ENCODE results near the gene VWA3A. TPM values are rescaled to one million over a fixed set of nuclear protein-coding genes. Genes with fewer than 3 reads are reported as not detected.

VWA3A gene
- total RNA-seq, 1 experiment from 2014 or later: not detected

DNA sequence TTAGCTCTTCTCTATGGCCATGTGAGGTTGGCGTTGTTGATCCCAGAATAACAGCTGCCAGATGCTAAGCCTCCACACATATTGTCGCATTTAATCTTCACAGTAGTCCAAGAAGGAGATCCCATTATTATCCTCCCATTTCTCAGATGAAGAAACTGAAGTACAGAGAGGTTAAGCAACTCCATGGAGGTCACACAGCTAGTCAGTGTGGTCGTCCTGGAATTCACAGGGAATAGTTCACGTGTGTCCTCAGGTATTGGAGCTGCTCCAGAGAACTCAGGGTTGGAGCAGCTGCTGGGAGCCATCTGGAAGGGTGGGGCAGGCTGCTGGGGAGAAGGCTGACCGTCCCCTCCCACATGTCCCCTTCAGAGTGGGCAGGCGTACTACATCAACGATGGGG is 89.5 kb downstream of the VWA3A start:
- Histone ChIP-seq H3K9me3 (ENCODE audit: control insufficient read depth, insufficient read depth, low read depth, low read length) (no peaks in the 10 kb centered on the region), H3K4me3 (ENCODE audit: low read depth in 2 of 2, low read length in 2 of 2) (no peak overlapping the region), H3K4me1 (ENCODE audit: control insufficient read depth, insufficient read depth, low read length) (no peaks in the 10 kb centered on the region), H3K27ac (ENCODE audit: low read length) (no peak overlapping the region), H3K36me3 (ENCODE audit: control insufficient read depth, insufficient read depth, low read length) (no peaks in the 10 kb centered on the region), H3K27me3 (ENCODE audit: control insufficient read depth, insufficient read depth, low read length) (0 out of 2 replicates have a peak, but pooled peaks cover 2% of the 10 kb centered on the region)
- intact Hi-C loops (cut with micrococcal nuclease; ENCODE audit: unreplicated experiment) (no loop called here), in situ Hi-C loops (cut with HindIII; ENCODE audit: low pct_unique_long_range_greater_than_20kb, low sequenced_read_pairs) (loop anchor here (25.0 kb wide), 1 partner anchor 95 kb away; the partner anchor contains the start of gene VWA3A)
- ChIA-PET CTCF (interaction anchor here (0.5 to 1.6 kb wide), 3 partner anchors 24 to 104 kb away, joined by 3 to 15 read pairs (median 3); no protein-coding TSS in a partner anchor), POLR2A (no interaction called here)
- no TSS peak for BruUV-seq (replicated peaks)
- ATAC-seq (no peak), DNase-seq (ENCODE audit: low read depth, low spot score) (no peak)
- TF ChIP-seq, protein P1, sequence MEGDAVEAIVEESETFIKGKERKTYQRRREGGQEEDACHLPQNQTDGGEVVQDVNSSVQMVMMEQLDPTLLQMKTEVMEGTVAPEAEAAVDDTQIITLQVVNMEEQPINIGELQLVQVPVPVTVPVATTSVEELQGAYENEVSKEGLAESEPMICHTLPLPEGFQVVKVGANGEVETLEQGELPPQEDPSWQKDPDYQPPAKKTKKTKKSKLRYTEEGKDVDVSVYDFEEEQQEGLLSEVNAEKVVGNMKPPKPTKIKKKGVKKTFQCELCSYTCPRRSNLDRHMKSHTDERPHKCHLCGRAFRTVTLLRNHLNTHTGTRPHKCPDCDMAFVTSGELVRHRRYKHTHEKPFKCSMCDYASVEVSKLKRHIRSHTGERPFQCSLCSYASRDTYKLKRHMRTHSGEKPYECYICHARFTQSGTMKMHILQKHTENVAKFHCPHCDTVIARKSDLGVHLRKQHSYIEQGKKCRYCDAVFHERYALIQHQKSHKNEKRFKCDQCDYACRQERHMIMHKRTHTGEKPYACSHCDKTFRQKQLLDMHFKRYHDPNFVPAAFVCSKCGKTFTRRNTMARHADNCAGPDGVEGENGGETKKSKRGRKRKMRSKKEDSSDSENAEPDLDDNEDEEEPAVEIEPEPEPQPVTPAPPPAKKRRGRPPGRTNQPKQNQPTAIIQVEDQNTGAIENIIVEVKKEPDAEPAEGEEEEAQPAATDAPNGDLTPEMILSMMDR (IDR thresholded peaks at IDR 0.05): no peak
- no peak for TF ChIP-seq SIN3A (IDR thresholded peaks at IDR 0.05; ENCODE audit: borderline replicate concordance, insufficient read depth, low read depth, low read length)
- TF ChIP-seq TCF7L2 (IDR thresholded peaks at IDR 0.05; ENCODE audit: low read depth, low read length): no peak
- no peak for TF ChIP-seq POLR2AphosphoS5 (IDR thresholded peaks at IDR 0.05; ENCODE audit: low read depth, low read length)
- TF ChIP-seq, protein P2, sequence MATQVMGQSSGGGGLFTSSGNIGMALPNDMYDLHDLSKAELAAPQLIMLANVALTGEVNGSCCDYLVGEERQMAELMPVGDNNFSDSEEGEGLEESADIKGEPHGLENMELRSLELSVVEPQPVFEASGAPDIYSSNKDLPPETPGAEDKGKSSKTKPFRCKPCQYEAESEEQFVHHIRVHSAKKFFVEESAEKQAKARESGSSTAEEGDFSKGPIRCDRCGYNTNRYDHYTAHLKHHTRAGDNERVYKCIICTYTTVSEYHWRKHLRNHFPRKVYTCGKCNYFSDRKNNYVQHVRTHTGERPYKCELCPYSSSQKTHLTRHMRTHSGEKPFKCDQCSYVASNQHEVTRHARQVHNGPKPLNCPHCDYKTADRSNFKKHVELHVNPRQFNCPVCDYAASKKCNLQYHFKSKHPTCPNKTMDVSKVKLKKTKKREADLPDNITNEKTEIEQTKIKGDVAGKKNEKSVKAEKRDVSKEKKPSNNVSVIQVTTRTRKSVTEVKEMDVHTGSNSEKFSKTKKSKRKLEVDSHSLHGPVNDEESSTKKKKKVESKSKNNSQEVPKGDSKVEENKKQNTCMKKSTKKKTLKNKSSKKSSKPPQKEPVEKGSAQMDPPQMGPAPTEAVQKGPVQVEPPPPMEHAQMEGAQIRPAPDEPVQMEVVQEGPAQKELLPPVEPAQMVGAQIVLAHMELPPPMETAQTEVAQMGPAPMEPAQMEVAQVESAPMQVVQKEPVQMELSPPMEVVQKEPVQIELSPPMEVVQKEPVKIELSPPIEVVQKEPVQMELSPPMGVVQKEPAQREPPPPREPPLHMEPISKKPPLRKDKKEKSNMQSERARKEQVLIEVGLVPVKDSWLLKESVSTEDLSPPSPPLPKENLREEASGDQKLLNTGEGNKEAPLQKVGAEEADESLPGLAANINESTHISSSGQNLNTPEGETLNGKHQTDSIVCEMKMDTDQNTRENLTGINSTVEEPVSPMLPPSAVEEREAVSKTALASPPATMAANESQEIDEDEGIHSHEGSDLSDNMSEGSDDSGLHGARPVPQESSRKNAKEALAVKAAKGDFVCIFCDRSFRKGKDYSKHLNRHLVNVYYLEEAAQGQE (IDR thresholded peaks at IDR 0.05; ENCODE audit: insufficient read depth in 1 of 2, low read depth in 2 of 2, low read length in 1 of 2): no peak

DNA sequence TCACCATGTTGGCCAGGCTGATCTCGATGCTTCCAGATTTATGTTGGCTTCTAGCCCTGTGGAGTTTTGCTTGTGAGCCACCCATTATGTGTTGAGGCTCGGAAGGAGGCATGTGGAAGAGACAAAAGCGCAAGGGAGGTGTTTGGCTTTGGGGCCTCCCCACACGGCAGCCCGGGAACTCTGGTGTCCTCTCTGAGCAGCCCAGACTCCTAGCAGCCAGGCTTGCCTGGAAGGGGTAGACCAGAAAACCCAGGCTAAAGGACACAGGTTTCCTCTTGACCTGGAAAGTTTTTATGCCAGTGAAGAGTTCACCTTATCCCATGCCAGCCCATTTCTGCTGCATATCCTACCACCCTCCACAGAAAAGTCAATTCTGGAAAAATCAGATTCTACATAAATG is 91.0 kb downstream of the VWA3A start:
- H3K4me1 ChIP-seq (ENCODE audit: control insufficient read depth, insufficient read depth, low read length): no peaks in the 10 kb centered on the region
- no peaks in the 10 kb centered on the region for H3K9me3 ChIP-seq (ENCODE audit: control insufficient read depth, insufficient read depth, low read depth, low read length)
- H3K27ac ChIP-seq (ENCODE audit: low read length): no peak overlapping the region
- BruUV-seq (replicated peaks): no TSS peak
- intact Hi-C loops (cut with micrococcal nuclease; ENCODE audit: unreplicated experiment): no loop called here
- H3K27me3 ChIP-seq (ENCODE audit: control insufficient read depth, insufficient read depth, low read length): 0 out of 2 replicates have a peak, but pooled peaks cover 2% of the 10 kb centered on the region
- no peak for DNase-seq (ENCODE audit: low read depth, low spot score)
- in situ Hi-C loops (cut with HindIII; ENCODE audit: low pct_unique_long_range_greater_than_20kb, low sequenced_read_pairs): loop anchor here (25.0 kb wide), 1 partner anchor 96 kb away; the partner anchor contains the start of gene VWA3A
- H3K36me3 ChIP-seq (ENCODE audit: control insufficient read depth, insufficient read depth, low read length): no peaks in the 10 kb centered on the region
- no peak overlapping the region for H3K4me3 ChIP-seq (ENCODE audit: low read depth in 2 of 2, low read length in 2 of 2)
- CTCF ChIA-PET: interaction anchor here (1.6 kb wide), 1 partner anchor 84 kb away, joined by 15 read pairs; no protein-coding TSS in a partner anchor
- no peak for ATAC-seq
- POLR2A ChIA-PET: no interaction called here
- TF ChIP-seq, protein P1 (IDR thresholded peaks at IDR 0.05): no peak
- TF ChIP-seq TCF7L2 (IDR thresholded peaks at IDR 0.05; ENCODE audit: low read depth, low read length) (no peak), SIN3A (IDR thresholded peaks at IDR 0.05; ENCODE audit: borderline replicate concordance, insufficient read depth, low read depth, low read length) (no peak), POLR2AphosphoS5 (IDR thresholded peaks at IDR 0.05; ENCODE audit: low read depth, low read length) (no peak)
- TF ChIP-seq, protein P2 (IDR thresholded peaks at IDR 0.05; ENCODE audit: insufficient read depth in 1 of 2, low read depth in 2 of 2, low read length in 1 of 2): no peak

Measured in Panc1 (cell line).